Activated CD4-positive, CD25-positive, alpha-beta regulatory T cell (primary cell): ENCODE measurements around the gene GPR150.
"Not testable (repeated sequence)": the region's sequence is repeated elsewhere in the genome, so short reads cannot be mapped to it uniquely, and the experiment has no call there.

Experiments
- DNase-seq, 4 experiments: peaks; one replicate each; lab custom pipeline; 2025; lab: John Stamatoyannopoulos, UW

GPR150 gene

GRCh38 chr5:95624368-95624767 is 4.5 kb downstream of the GPR150 start:
- DNase-seq, result no peak

GRCh38 chr5:95626701-95627100 is 6.8 kb downstream of the GPR150 start:
- no peak for DNase-seq

DNA sequence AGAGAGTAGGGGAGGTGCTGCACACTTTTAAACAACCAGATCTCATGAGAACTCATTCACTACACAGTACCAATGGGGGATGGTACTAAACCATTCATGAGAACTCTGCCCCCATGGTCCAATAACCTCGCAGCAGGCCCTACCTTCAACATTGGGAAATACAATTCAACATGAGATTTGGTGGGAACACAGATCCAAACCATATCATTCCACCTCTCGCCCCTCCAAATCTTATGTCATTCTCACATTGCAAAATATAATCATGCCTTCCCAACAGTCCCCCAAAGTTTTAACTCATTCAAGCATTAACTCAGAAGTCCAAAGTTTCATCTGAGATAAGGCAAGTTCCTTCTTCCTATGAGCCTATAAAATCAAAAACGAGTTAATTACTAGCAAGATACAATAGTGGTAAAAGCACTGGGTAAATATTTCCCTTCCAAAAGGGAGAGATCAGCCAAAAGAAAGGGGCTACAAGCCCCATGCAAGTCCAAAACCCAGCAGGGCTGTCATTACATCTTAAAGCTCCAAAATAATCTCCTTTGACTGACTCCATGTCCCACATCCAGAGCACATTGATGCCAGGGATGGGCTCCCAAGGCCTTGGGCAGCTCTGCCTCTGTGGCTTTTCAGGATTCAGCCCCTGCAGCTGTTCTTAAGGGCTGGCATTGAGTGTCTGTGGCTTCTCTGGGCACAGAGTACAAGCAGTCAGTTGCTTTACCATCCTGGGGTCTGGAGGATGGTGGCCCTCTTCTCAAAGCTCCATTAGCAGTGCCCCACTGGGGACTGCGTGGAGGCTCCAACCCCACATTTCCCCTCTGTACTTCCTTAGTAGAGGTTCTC is 8.3 kb downstream of the GPR150 start:
- no peak for DNase-seq

GRCh38 chr5:95628933-95629332 is 9.0 kb downstream of the GPR150 start:
- no peak for DNase-seq

DNA sequence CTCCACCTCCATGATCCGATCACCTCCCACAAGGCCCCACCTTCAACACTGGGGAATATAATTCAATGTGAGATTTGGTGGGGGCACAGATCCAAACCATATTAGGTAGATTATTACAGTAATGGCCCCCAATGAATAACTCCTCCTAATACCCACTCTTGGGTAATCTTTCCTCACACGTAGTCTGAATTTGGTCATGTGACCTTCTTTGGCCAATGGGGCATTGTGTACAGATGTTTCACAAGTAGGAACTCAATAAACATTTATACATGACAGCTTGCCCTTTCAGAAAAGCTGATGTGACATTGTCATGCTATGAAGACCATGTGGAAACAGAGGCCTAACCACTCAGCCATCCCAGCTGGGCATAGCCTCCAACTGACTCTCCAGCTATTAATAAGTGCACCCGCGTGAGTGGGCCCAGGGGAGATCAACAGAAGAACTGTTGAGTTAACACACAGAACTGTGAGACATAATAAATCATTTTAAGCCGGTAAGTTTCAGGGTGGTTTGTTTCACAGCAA is 10.6 kb downstream of the GPR150 start:
- no peak for DNase-seq

DNA sequence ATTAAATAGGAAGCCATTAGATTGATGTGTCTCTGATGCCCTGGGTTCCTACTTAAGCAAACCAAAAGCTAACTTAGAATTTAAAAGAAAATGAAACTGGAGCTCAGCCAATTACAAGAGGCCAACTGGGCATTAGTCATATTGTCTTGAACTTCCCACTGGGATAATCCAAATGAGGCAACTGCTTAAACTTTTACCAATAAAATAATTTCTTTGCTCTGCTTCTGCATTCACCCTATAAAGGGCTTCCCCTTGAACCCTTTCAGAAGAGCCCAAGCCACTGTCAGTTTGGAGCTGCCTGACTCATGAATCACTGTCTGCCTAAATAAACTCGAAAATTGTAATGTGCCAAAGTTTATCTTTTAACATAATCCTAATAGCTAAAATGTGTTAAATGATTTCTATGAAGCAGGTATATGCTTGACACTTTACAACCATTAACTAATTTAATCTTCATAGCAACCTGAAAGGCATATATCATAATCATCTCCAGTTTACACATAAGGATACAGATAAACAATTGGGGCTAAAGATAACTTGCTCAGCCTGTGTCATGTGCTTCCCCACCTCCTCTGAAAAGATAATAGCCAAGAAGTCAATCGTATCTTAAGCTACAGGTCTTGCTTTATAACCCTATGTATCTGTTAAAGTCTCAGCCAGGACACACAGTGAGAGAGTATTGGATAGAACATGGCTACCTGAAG is 11.5 kb downstream of the GPR150 start:
- no peak for DNase-seq

GRCh38 chr5:95631991-95632675 is 12.2 kb downstream of the GPR150 start:
- peak; percentile 12 to 32 (median 20) for DNase-seq

GRCh38 chr5:95632942-95633341 is 13.1 kb downstream of the GPR150 start:
- DNase-seq, result not testable (repeated sequence)

GRCh38 chr5:95633671-95634070 is 13.8 kb downstream of the GPR150 start:
- DNase-seq, result no peak

DNA sequence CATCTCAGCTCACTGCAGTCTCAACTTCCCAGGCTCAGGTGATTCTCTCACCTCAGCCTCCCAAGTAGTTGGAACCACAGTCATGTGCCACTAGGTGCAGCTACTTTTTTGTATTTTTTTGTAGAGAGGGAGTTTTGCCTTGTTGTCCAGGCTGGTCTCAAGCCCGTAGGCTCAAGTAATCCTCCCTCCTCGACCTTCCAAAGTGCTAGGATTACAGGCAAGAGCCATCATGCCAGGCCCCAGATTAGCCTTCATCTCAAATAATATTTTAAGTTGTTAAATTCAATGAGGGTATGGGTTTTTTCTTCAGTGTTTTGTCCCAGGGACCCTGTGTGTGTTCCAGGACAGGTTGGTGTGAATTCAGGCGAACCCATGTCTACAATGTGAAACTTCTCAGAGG is 14.2 kb downstream of the GPR150 start:
- DNase-seq, result no peak

- no peak for DNase-seq
Measured at GRCh38 chr5:95638632-95639031, 18.7 kb downstream of the GPR150 start.

DNA sequence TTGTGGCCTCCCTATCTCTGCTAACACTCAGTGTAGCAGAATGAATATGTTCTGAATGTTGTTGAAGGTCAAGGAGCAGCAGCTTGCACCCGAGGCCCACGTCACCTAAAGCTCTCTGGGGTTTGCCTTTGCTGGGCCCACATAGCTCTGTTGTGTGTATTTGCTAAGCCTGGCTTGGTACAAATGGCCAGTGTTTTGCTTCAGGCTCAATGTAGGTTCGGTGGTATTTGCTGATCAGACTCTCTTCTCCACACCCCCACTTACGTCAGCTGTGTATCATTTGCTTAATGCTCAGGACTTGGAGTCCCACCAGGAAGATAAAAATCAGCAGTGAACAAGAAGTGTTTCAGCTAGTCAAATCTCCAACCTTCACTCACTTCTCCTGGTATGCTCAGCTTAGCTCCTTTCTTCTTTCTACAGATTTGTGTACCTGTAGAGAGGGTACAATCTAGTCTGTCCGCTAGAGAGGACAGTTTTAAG is 21.9 kb downstream of the GPR150 start:
- no peak for DNase-seq

- DNase-seq, result no peak
Measured at GRCh38 chr5:95643152-95643551, 23.3 kb downstream of the GPR150 start.

DNA sequence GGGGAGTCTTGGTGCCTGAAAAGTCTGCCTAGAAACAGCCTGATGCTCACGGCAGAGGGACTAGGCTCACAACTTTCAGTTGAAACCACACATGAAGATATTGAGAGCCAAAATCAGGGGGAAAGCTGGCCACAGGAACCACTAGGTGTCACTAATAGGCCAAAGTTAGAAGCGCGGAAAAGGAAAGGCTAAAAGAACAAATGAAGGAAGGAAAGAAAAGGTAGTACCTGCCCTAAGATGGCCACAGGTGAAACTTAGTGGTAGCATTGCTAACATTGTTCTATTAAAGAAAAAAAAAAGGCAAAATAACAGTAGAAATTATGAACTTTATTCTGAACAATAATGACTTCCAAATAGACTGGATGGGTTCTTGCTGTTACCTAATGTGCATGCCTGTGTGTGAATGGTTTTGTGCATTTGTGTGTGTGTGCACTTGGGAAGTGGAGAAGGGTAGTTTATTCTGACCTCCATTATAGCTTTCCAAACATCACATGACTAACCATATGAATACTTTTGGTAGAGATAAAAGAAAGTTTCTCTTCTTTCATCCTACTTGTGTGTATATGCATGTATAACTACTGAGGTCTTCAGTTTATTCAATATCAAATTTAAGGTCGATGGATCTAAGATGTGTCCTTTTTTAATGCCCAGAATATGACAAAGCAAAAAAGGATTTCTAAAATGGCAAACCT is 24.6 kb downstream of the GPR150 start:
- no peak for DNase-seq

DNA sequence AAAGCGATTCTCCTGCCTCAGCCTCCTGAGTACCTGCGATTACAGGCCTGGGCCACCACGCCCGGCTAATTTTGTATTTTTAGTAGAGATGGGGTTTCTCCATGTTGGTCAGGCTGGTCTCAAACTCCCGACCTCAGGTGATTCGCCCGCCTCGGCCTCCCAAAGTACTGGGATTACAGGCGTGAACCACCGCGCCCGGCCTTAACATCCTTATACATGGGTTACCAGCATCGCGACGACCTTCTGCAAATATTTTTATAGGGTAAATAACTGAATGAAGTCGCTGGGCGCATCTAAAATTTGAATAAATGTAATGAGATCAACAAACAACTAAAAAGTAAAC is 26.3 kb downstream of the GPR150 start:
- not testable (repeated sequence) for DNase-seq

GRCh38 chr5:95646569-95647431 is 26.9 kb downstream of the GPR150 start, which contains the start of gene RFESD:
Gene RFESD (plus strand): TSS chr5:95646777. CDS start chr5:95652272, 5,495 bp downstream.
- DNase-seq, result peak; percentile 83 to 92 (median 88)

GRCh38 chr5:95647886-95648860 is 28.3 kb downstream of the GPR150 start:
- DNase-seq, result no peak

- DNase-seq, result no peak
Measured at GRCh38 chr5:95649274-95649673, 29.4 kb downstream of the GPR150 start.

- DNase-seq, result no peak
Measured at GRCh38 chr5:95649842-95650620, 30.1 kb downstream of the GPR150 start.
